ENCODE results near the gene ABHD2. TPM values are rescaled to one million over a fixed set of nuclear protein-coding genes. Genes with fewer than 3 reads are reported as not detected.

ABHD2 gene
- total RNA-seq, 4 donors from 2014 or later = 27.4 to 117 (median 54.2) TPM

DNA sequence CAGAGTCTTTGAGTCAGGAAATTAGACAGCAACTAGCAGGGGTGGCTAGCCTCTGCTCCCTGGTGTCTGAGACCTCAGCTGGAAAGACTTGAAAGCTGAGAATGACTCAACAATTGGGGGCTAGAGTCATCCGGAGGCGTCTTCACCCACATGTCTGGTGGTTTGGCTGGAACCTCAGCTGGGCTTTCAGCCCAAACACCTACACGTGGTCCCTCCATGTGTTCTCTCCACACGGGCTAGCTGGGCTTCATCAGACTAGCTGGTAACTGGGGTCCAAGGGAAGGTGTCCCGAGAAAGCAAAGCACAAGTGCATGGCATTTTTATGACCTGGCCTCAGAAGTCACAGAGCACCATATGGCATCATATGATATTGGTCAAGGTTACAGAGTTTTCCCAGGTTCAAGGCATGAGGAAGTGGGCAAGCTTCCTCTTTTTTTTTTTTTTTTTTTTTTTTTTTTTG lies 19.9 kb upstream of the ABHD2 start:
- DNase-seq = peak in 1 of 2 donors; percentile 49
- no peaks in the 10 kb centered on the region for H3K36me3 ChIP-seq
- no peaks in the 10 kb centered on the region for H3K27me3 ChIP-seq
- intact Hi-C loops (cut with DNase I; ENCODE audit: low total_unique reads) = no loop called here
- TF ChIP-seq, protein P1, sequence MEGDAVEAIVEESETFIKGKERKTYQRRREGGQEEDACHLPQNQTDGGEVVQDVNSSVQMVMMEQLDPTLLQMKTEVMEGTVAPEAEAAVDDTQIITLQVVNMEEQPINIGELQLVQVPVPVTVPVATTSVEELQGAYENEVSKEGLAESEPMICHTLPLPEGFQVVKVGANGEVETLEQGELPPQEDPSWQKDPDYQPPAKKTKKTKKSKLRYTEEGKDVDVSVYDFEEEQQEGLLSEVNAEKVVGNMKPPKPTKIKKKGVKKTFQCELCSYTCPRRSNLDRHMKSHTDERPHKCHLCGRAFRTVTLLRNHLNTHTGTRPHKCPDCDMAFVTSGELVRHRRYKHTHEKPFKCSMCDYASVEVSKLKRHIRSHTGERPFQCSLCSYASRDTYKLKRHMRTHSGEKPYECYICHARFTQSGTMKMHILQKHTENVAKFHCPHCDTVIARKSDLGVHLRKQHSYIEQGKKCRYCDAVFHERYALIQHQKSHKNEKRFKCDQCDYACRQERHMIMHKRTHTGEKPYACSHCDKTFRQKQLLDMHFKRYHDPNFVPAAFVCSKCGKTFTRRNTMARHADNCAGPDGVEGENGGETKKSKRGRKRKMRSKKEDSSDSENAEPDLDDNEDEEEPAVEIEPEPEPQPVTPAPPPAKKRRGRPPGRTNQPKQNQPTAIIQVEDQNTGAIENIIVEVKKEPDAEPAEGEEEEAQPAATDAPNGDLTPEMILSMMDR (IDR thresholded peaks at IDR 0.05) = no peak
- TF ChIP-seq POLR2A (IDR thresholded peaks at IDR 0.05) = no peak
- H3K27ac ChIP-seq = no peak overlapping the region
- no peak overlapping the region for H3K4me3 ChIP-seq
- no peaks in the 10 kb centered on the region for H3K4me1 ChIP-seq
- H3K9me3 ChIP-seq = no peaks in the 10 kb centered on the region

DNA sequence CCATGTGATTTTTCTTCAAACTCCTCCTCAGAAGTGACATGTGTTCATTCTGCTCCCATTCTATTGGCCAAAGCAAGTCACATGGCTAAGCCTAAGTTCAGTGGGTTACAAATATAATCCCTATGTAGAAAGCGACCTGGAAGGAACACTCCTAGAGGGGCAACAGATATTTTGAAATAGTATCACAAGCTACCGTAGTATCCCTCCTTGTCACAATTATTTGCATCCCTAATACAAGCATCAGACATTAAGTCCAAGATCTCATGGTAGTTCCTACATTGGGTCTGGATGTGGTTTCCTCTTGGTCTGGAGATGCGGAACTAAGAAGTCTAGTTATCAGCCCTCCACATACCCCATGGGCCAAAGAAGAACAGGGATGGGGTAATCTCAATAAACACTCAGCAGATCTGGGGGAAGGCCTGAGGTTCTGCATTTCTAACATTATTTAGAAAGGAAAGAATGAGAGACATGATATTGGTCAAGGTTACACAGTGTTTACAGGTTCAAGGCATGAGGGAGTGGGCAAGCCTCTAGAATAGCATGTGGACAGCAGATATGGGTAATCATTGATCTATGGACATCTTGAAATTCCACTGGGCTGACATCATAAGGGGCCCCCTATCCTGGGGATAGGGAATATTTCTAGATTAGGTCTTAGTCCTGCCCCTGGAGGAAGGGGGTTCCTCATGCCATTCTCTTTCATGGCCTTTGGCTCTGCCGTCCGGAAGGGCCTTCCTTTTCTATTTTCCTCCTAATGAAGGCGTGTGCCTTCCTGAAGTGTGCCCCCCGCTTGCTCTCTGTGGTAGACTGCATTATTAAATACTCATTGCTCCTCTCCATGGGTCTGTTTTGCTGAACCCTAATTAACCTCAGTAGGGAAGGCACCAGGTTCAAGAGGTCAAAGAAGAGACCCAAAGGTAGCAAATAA lies 17.8 kb upstream of the ABHD2 start:
- Histone ChIP-seq H3K36me3 (no peaks in the 10 kb centered on the region), H3K9me3 (no peaks in the 10 kb centered on the region), H3K27ac (no peak overlapping the region), H3K4me1 (no peaks in the 10 kb centered on the region), H3K4me3 (no peak overlapping the region), H3K27me3 (no peaks in the 10 kb centered on the region)
- intact Hi-C loops (cut with DNase I; ENCODE audit: low total_unique reads) = no loop called here
- TF ChIP-seq POLR2A (IDR thresholded peaks at IDR 0.05) = no peak
- TF ChIP-seq, protein P1 (IDR thresholded peaks at IDR 0.05) = no peak
- DNase-seq = no peak

DNA sequence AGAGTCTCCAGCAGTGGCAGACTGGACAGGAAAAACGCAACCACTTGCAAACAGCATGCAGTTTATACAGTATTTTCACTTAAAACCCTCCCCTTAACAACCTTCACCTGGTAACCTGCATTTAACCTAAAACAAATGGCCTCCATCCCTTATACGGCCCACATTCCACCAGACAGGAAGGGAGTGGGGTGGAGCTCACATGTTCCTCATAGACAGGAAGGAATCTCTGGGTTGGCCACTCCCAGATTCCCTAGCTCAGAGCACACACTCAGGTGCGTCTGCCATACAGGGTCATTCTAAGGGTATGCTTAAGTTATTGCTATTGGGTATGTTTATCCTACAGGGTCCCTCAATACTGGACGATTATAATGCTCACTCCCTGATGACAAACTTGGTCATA lies 16.8 kb upstream of the ABHD2 start:
- H3K27ac ChIP-seq = no peak overlapping the region
- no peak for DNase-seq
- H3K4me3 ChIP-seq = no peak overlapping the region
- TF ChIP-seq POLR2A (IDR thresholded peaks at IDR 0.05) = no peak
- TF ChIP-seq, protein P1 (IDR thresholded peaks at IDR 0.05) = no peak
- H3K9me3 ChIP-seq = no peaks in the 10 kb centered on the region
- H3K36me3 ChIP-seq = no peaks in the 10 kb centered on the region
- no peaks in the 10 kb centered on the region for H3K27me3 ChIP-seq
- H3K4me1 ChIP-seq = no peaks in the 10 kb centered on the region
- intact Hi-C loops (cut with DNase I; ENCODE audit: low total_unique reads) = no loop called here

DNA sequence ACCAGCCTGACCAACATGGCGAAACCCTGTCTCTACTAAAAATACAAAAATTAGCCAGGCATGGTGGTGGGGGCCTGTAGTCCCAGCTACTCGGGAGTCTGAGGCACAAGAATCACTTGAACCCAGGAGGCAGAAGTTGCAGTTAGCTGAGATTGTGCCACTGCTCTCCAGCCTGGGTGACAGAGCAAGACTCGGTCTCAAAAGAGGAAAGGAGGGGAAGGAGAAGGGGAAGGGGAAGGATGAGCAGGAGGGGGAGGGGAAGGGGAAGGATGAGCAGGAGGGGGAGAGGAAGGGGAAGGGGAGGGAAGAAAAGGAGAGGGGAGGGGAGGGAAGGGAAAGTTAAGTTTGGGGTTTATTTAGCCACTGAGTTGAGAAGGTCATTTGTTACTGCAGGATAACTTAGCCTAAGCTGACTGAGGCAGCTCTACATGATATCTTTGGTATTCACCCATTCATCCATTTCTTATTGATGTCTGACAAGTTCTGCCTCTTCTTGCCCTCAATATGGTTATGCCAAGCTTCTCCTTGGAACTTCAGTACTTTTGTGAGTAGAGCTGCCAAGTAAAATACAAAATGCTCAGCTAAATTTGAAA lies 15.9 kb upstream of the ABHD2 start:
- no peaks in the 10 kb centered on the region for H3K27me3 ChIP-seq
- no peak overlapping the region for H3K27ac ChIP-seq
- no peak overlapping the region for H3K4me3 ChIP-seq
- intact Hi-C loops (cut with DNase I; ENCODE audit: low total_unique reads) = no loop called here
- no peaks in the 10 kb centered on the region for H3K36me3 ChIP-seq
- no peaks in the 10 kb centered on the region for H3K9me3 ChIP-seq
- H3K4me1 ChIP-seq = no peaks in the 10 kb centered on the region
- TF ChIP-seq POLR2A (IDR thresholded peaks at IDR 0.05) = no peak
- TF ChIP-seq, protein P1 (IDR thresholded peaks at IDR 0.05) = no peak
- no peak for DNase-seq

DNA sequence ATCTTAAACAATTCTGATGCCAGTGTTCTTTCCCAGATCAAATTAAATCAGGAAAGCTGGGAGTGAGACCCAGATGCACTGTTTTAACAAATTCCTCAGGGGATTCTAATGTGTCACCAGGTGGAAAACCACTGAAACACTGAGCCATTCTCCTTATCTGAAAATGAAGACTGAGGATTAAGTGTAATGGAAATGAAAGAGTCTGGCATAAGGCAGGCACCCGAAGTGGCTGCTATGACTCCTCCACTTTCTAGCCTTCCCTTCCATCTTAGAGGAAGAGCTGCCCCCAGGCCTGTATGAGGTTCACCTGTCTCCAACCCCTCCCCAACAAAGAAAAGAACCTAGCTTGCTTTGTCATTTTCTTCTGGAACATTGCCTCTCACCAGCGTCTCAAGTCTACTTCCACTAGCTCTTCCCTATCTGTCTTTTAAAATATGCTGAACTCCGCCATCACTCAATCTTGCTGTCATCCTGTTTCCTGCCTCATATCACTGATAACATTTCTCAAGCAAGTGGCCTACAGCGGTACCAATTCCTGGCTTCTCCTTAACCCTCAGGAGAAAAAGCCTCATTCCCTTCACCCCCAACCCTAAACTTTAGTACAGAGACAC lies 13.7 kb upstream of the ABHD2 start:
- Histone ChIP-seq H3K36me3 (no peaks in the 10 kb centered on the region), H3K27me3 (no peaks in the 10 kb centered on the region), H3K4me3 (no peak overlapping the region), H3K4me1 (no peaks in the 10 kb centered on the region), H3K27ac (no peak overlapping the region), H3K9me3 (no peaks in the 10 kb centered on the region)
- no peak for TF ChIP-seq POLR2A (IDR thresholded peaks at IDR 0.05)
- TF ChIP-seq, protein P1 (IDR thresholded peaks at IDR 0.05) = no peak
- DNase-seq = no peak
- intact Hi-C loops (cut with DNase I; ENCODE audit: low total_unique reads) = no loop called here
